ENCODE results near the gene SH2D4B.

- TF ChIP-seq CTCF (IDR thresholded peaks at IDR 0.05) (no peak), POLR2AphosphoS5 (IDR thresholded peaks at IDR 0.05) (no peak), POLR2A (IDR thresholded peaks at IDR 0.05) (no peak)
Observed at GRCh38 chr10:80561950-80562349, 24.2 kb downstream of the SH2D4B start.
